ENCODE measurements around the gene SLC7A9.

DNA sequence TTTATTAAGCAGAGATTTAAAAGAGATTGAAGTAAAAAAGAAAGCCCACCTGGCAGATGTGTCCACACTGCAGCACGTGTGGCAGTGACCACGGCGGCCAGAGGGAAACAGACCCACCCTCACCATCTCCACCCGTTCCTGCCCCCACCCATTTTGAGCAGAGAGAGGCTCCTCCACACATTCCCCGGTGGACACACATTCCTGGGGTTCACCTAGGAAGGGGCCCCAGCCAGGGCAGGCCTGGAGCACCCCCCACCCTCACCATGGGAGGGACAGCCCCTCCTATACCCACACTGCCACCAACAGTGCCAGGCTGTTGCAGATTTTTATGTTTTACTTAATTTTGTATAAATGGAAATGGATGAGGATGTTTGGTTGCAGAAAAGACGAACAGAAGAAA lies 54.9 kb downstream of the SLC7A9 start:
- TF ChIP-seq POLR2AphosphoS5 (IDR thresholded peaks at IDR 0.05; ENCODE audit: low read depth, low read length) (no peak), TAF1 (IDR thresholded peaks at IDR 0.05; ENCODE audit: borderline replicate concordance, insufficient read depth, low read length) (no peak), FOXP2 (optimal IDR thresholded peaks at IDR 0.05; ENCODE audit: borderline replicate concordance, extremely low read depth, extremely low read length, insufficient read depth) (no peak)
- TF ChIP-seq, protein P1, sequence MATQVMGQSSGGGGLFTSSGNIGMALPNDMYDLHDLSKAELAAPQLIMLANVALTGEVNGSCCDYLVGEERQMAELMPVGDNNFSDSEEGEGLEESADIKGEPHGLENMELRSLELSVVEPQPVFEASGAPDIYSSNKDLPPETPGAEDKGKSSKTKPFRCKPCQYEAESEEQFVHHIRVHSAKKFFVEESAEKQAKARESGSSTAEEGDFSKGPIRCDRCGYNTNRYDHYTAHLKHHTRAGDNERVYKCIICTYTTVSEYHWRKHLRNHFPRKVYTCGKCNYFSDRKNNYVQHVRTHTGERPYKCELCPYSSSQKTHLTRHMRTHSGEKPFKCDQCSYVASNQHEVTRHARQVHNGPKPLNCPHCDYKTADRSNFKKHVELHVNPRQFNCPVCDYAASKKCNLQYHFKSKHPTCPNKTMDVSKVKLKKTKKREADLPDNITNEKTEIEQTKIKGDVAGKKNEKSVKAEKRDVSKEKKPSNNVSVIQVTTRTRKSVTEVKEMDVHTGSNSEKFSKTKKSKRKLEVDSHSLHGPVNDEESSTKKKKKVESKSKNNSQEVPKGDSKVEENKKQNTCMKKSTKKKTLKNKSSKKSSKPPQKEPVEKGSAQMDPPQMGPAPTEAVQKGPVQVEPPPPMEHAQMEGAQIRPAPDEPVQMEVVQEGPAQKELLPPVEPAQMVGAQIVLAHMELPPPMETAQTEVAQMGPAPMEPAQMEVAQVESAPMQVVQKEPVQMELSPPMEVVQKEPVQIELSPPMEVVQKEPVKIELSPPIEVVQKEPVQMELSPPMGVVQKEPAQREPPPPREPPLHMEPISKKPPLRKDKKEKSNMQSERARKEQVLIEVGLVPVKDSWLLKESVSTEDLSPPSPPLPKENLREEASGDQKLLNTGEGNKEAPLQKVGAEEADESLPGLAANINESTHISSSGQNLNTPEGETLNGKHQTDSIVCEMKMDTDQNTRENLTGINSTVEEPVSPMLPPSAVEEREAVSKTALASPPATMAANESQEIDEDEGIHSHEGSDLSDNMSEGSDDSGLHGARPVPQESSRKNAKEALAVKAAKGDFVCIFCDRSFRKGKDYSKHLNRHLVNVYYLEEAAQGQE (IDR thresholded peaks at IDR 0.05; ENCODE audit: insufficient read depth in 1 of 2, low read depth in 2 of 2, low read length in 2 of 2): no peak
